HG02763 (cell line): ENCODE data around the gene MTARC2.

Experiments
- ATAC-seq: cut with Tn5 transposase; IDR thresholded peaks from one replicate; pipeline ENCODE4 v1.9.1; 2021; ENCODE audit warnings: mild to moderate bottlenecking, moderate library complexity; ENCODE audit not compliant: unreplicated experiment

The MTARC2 gene

GRCh38 chr1:220824031-220824989, 76.2 kb downstream of the MTARC2 start:
- ATAC-seq, result no peak

DNA sequence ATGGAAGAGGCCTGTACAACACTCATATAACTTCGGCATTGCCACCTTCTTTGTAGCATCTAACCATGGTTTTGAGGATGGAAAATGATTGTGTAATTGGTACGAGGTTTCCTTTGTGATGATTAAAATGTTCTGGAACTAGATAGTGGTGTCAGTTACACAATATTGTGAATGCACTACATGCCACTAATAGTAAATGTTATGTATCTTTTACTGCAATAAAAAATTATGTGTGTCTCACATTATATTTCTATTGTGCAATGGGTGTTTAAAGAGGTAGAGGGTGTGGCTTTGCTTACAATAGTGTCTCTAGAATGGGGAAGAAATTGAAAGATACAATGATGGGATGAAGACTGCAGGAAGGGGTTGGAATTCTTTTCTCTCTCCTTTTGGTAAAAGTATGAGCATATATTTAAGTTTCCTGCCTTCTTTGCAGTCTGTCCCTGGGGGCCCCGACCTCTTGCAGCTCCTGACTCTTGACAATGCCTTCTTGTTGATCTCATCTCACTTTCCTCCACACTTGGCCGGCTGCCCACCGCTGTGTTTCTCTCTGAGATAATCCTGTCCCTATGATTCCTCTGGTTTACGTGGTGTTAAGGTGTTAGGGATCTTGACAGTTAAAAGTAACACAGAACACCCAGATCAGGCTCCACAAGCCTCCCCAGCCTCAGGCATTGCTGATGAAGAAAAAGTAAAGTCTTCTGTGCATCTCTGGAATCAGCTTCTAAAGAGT, 77.9 kb downstream of the MTARC2 start:
- no peak for ATAC-seq

GRCh38 chr1:220826729-220827128, 78.6 kb downstream of the MTARC2 start:
- no peak for ATAC-seq

GRCh38 chr1:220827445-220828178, 79.5 kb downstream of the MTARC2 start:
- no peak for ATAC-seq

DNA sequence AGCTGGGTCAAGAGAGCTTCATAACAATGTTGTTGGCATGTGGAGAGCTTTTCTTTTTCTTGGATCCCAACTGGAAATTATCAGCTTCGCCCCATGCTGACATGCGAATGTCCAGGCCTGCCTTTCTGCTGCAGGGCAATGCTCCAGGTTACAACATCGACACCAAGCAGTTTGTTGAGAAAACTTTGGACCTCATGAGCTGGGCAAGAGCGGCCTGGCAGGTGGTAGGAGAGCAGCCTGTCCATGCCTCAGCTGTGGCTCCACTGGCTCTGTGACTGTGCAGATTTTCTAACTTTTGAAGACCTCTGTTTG, 80.0 kb downstream of the MTARC2 start:
- ATAC-seq, result no peak

- no peak for ATAC-seq
Observed at GRCh38 chr1:220828950-220829586, 80.9 kb downstream of the MTARC2 start.

GRCh38 chr1:220833436-220833835, 85.3 kb downstream of the MTARC2 start:
- ATAC-seq, result no peak
